Measurements from ENCODE around the gene CNKSR3.

The CNKSR3 gene

GRCh38 chr6:154388803-154389202, 121.7 kb downstream of the CNKSR3 start:
- DNase-seq (ENCODE audit: low read depth in 2 of 2, low spot score in 1 of 2), result no peak

DNA sequence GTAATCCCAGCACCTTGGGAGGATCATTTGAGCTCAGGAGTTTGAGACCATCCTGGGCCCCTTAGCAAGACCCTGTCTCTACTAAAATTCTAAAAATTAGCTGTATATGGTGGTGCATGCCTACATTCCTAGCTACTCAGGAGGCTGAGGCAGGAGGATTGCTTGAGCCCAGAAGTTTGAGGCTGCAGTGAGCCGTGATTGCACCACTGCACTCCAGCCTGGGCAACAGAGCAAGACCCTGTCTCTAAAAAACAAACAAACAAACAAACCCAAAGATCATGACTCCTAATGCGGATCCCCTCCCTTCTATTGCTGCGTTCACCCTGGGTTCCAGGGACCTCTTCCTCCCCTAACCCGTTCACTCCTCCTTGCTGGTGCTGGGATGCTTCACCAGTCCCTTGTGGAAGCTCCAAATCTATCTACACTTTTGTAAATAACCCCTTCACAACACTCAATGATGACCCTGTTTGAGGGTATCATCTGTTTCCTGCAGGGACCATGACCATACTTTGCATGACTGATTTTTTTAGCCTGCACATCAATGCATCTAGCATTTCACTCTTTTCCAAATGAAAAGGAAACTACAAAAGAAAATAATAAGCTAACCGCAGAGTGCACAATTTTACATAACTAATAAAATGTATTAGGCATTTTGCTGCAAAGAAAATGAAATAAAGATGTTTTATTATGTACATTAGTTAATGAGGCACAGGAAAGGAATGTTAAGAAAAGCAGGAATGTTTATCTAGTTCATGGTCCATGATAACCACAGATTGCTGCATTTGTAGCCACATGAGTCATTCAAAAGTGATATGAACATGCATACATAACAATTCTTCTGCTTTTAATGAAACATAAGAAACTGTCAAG, 123.4 kb downstream of the CNKSR3 start:
- DNase-seq (ENCODE audit: low read depth in 2 of 2, low spot score in 1 of 2), result no peak

GRCh38 chr6:154384191-154384590, 126.3 kb downstream of the CNKSR3 start:
- no peak for DNase-seq (ENCODE audit: low read depth in 2 of 2, low spot score in 1 of 2)

DNA sequence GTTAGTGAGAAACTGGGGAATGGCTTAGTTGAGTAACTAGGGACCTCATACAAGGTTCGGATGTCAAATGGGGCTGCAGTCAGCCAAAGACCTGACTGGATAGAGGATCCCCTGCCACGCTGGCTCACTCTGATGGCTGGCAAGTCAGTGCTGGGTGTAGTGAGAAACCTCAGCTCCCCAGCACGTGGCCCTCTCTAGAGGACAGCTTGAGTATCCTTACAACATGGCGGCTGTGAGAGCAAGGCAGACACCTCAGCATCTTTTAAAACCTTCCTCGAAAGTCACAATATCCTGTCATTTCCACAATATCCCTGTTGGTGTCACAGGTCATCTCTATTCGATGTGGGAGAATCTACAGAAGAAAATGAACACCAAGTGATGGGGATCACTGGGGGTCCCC, 127.2 kb downstream of the CNKSR3 start:
- DNase-seq (ENCODE audit: low read depth in 2 of 2, low spot score in 1 of 2), result no peak

- no peak for DNase-seq (ENCODE audit: low read depth in 2 of 2, low spot score in 1 of 2)
These were observed 127.7 kb downstream of the CNKSR3 start for GRCh38 chr6:154382740-154383139.

DNA sequence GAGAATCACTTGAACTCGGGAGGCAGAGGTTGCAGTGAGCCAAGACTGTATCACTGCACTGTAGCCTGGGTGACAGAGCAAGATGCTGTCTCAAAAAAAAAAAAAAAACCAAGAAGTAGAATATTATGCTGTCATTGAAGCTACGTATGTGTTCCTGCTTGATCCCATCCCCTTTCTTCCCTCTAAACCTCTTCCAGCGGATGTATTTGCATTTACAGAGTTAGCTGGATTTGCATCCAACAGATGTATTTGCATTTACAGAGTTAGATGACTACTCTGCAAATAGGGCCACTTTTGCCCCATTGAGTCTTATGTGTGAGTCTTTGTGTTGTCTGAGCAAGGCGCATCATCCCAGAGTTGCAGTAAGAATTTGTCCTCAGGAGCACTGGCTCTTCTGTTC, 128.9 kb downstream of the CNKSR3 start:
- no peak for DNase-seq (ENCODE audit: low read depth in 2 of 2, low spot score in 1 of 2)

GRCh38 chr6:154380741-154381140, 129.7 kb downstream of the CNKSR3 start:
- DNase-seq (ENCODE audit: low read depth in 2 of 2, low spot score in 1 of 2), result no peak

- no peak for DNase-seq (ENCODE audit: low read depth in 2 of 2, low spot score in 1 of 2)
These were observed 130.9 kb downstream of the CNKSR3 start for GRCh38 chr6:154379585-154379984.

- DNase-seq (ENCODE audit: low read depth in 2 of 2, low spot score in 1 of 2), result no peak
These were observed 132.0 kb downstream of the CNKSR3 start for GRCh38 chr6:154378518-154378917.

- DNase-seq (ENCODE audit: low read depth in 2 of 2, low spot score in 1 of 2), result no peak
These were observed 132.8 kb downstream of the CNKSR3 start for GRCh38 chr6:154377726-154378125.

GRCh38 chr6:154373971-154374370, 136.5 kb downstream of the CNKSR3 start:
- no peak for DNase-seq (ENCODE audit: low read depth in 2 of 2, low spot score in 1 of 2)

DNA sequence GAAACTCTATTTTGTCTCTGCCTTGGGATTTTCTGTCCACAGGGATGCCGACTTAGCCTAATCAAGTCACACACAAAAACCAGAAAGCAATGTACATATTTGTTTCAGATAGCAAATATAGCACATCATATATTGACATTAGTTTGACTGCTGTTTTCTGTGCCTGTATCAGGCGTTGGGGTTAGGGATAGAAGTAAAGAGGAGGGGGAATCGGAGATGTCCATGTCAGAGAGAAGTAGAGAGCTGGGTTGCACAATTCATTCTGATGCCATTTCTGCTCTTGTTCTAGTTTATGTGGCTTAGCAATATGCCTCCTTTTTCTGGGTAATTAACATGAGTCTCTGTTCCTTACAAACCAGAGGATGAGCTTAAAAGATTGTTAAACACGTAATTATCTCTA, 139.2 kb downstream of the CNKSR3 start:
- DNase-seq (ENCODE audit: low read depth in 2 of 2, low spot score in 1 of 2), result no peak

GRCh38 chr6:154370545-154370944, 139.9 kb downstream of the CNKSR3 start:
- DNase-seq (ENCODE audit: low read depth in 2 of 2, low spot score in 1 of 2), result no peak

GRCh38 chr6:154367839-154368695, 142.4 kb downstream of the CNKSR3 start:
- no peak for DNase-seq (ENCODE audit: low read depth in 2 of 2, low spot score in 1 of 2)

DNA sequence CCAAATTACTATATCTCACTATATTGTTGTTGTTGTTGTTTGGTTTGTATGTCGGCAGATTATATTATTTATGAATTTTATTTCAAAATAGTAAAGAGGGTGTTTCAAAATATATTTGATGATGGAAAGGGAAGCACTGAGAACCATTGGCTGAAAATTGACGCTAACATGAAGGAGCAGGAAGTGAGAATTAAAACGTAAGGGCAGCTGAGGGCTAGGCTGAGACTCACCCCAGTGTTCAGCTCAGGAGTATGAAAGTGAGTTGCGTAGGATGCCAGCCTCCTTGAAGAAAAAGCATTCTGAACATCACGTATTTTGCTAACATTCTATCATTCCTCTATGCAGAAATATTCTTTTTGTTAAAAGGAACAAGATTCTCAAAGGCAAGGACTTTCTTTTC, 143.1 kb downstream of the CNKSR3 start:
- DNase-seq (ENCODE audit: low read depth in 2 of 2, low spot score in 1 of 2), result no peak

GRCh38 chr6:154363821-154364220, 146.7 kb downstream of the CNKSR3 start:
- no peak for DNase-seq (ENCODE audit: low read depth in 2 of 2, low spot score in 1 of 2)

DNA sequence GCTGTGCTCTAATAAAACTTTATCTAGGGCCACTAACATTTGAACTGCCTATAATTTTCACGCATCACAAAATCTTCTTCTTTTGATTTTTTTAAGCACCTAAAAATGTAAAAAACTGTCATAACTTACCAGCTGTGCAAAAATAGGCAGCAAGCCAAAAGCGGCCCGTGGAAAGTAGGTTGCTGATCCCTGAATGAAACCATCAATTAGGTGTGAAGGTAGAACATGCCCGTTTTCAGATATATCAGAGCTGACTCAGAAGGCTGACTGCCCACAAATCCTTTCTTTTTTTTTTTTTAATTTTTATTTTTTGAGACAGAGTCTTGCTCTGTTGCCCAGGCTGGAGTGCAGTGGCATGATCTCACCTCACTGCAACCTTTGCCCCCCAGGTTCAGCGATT, 149.0 kb downstream of the CNKSR3 start:
- DNase-seq (ENCODE audit: low read depth in 2 of 2, low spot score in 1 of 2), result no peak

GRCh38 chr6:154360476-154360875, 150.0 kb downstream of the CNKSR3 start:
- DNase-seq (ENCODE audit: low read depth in 2 of 2, low spot score in 1 of 2), result no peak

GRCh38 chr6:154359679-154360078, 150.8 kb downstream of the CNKSR3 start:
- no peak for DNase-seq (ENCODE audit: low read depth in 2 of 2, low spot score in 1 of 2)

- DNase-seq (ENCODE audit: low read depth in 2 of 2, low spot score in 1 of 2), result no peak
These were observed 151.3 kb downstream of the CNKSR3 start for GRCh38 chr6:154359161-154359574.

- no peak for DNase-seq (ENCODE audit: low read depth in 2 of 2, low spot score in 1 of 2)
These were observed 152.4 kb downstream of the CNKSR3 start for GRCh38 chr6:154358019-154358545.

GRCh38 chr6:154356690-154357089, 153.8 kb downstream of the CNKSR3 start, which contains the start of gene IPCEF1:
TSS of gene IPCEF1 (minus strand) at chr6:154356803. CDS start at chr6:154265947, 90,856 bp downstream.
- DNase-seq (ENCODE audit: low read depth in 2 of 2, low spot score in 1 of 2), result no peak
